Adipocyte (in vitro differentiated cells): Measurements from ENCODE around the gene KCNQ1.

ENCODE experiments used
- DNase-seq: peaks from one replicate; pipeline ENCODE4 v3.0.0-alpha.2; 2015; ENCODE audit warnings: low read depth
- H3K27me3 ChIP-seq: replicated peaks from 2 replicates; pipeline ENCODE4 v1.7.0; 2013; ENCODE audit warnings: mild to moderate bottlenecking, low read length, moderate library complexity; ENCODE audit not compliant: control insufficient read depth, insufficient read depth
- H3K36me3 ChIP-seq: 2 replicates; pipeline ENCODE4 v1.7.0; 2013; ENCODE audit warnings: low read length, mild to moderate bottlenecking, moderate library complexity; ENCODE audit not compliant: control insufficient read depth, insufficient read depth, severe bottlenecking
- H3K4me1 ChIP-seq: 2 replicates; pipeline ENCODE4 v1.7.0; 2013; ENCODE audit warnings: mild to moderate bottlenecking, low read length, moderate library complexity; ENCODE audit not compliant: control insufficient read depth, insufficient read depth
- H3K4me3 ChIP-seq: 2 replicates; pipeline ENCODE4 v1.7.0; 2013; ENCODE audit warnings: mild to moderate bottlenecking, low read length, moderate library complexity
- H3K9ac ChIP-seq: 2 replicates; pipeline ENCODE4 v1.7.0; 2013; ENCODE audit warnings: mild to moderate bottlenecking, low read length, moderate library complexity
- H3K9me3 ChIP-seq: 2 replicates; pipeline ENCODE4 v1.7.0; 2013; ENCODE audit warnings: mild to moderate bottlenecking, low read length, moderate library complexity; ENCODE audit not compliant: control insufficient read depth

Gene KCNQ1

GRCh38 chr11:2685051-2685450 is 240.2 kb downstream of the KCNQ1 start:
- Histone ChIP-seq H3K36me3 (peaks cover 22% of the 10 kb centered on the region), H3K27me3 (no peaks in the 10 kb centered on the region), H3K4me3 (no peak overlapping the region), H3K9ac (no peak overlapping the region), H3K4me1 (no peaks in the 10 kb centered on the region), H3K9me3 (no peaks in the 10 kb centered on the region)
- DNase-seq = no peak

- no peak for DNase-seq
- no peak overlapping the region for H3K9ac ChIP-seq
- no peaks in the 10 kb centered on the region for H3K9me3 ChIP-seq
- H3K27me3 ChIP-seq = no peaks in the 10 kb centered on the region
- H3K4me3 ChIP-seq = no peak overlapping the region
- H3K4me1 ChIP-seq = no peaks in the 10 kb centered on the region
- peaks cover 22% of the 10 kb centered on the region for H3K36me3 ChIP-seq
These were observed 241.0 kb downstream of the KCNQ1 start for GRCh38 chr11:2685566-2686359.

GRCh38 chr11:2686360-2687222 is 241.8 kb downstream of the KCNQ1 start:
- DNase-seq = no peak
- H3K9me3 ChIP-seq = no peaks in the 10 kb centered on the region

GRCh38 chr11:2687223-2687530 is 242.4 kb downstream of the KCNQ1 start:
- H3K4me1 ChIP-seq = peaks cover 6% of the 10 kb centered on the region
- no peak overlapping the region for H3K9ac ChIP-seq
- DNase-seq = no peak
- no peaks in the 10 kb centered on the region for H3K27me3 ChIP-seq
- H3K9me3 ChIP-seq = no peaks in the 10 kb centered on the region
- peaks cover 22% of the 10 kb centered on the region for H3K36me3 ChIP-seq
- no peak overlapping the region for H3K4me3 ChIP-seq

More at GRCh38 chr11:2686360-2687222, 241.8 kb downstream of the KCNQ1 start:
- H3K36me3 ChIP-seq = peaks cover 22% of the 10 kb centered on the region
- no peak overlapping the region for H3K4me3 ChIP-seq
- no peak overlapping the region for H3K9ac ChIP-seq
- peaks cover 2% of the 10 kb centered on the region for H3K4me1 ChIP-seq
- no peaks in the 10 kb centered on the region for H3K27me3 ChIP-seq

GRCh38 chr11:2687782-2688191 is 243.0 kb downstream of the KCNQ1 start:
- H3K9ac ChIP-seq = no peak overlapping the region

GRCh38 chr11:2688381-2689231 is 243.8 kb downstream of the KCNQ1 start:
- Histone ChIP-seq H3K4me3 (no peak overlapping the region), H3K9me3 (no peaks in the 10 kb centered on the region), H3K4me1 (peaks cover 10% of the 10 kb centered on the region), H3K27me3 (no peaks in the 10 kb centered on the region), H3K9ac (no peak overlapping the region), H3K36me3 (peaks cover 22% of the 10 kb centered on the region)
- no peak for DNase-seq

More at GRCh38 chr11:2687782-2688191, 243.0 kb downstream of the KCNQ1 start:
- H3K27me3 ChIP-seq = no peaks in the 10 kb centered on the region
- no peaks in the 10 kb centered on the region for H3K9me3 ChIP-seq
- H3K36me3 ChIP-seq = peaks cover 22% of the 10 kb centered on the region
- H3K4me3 ChIP-seq = no peak overlapping the region
- no peak for DNase-seq
- peaks cover 6% of the 10 kb centered on the region for H3K4me1 ChIP-seq

GRCh38 chr11:2689651-2690575 is 245.1 kb downstream of the KCNQ1 start:
- Histone ChIP-seq H3K9me3 (no peaks in the 10 kb centered on the region), H3K27me3 (no peaks in the 10 kb centered on the region), H3K9ac (no peak overlapping the region), H3K36me3 (peaks cover 14% of the 10 kb centered on the region), H3K4me3 (no peak overlapping the region), H3K4me1 (peaks cover 21% of the 10 kb centered on the region)
- no peak for DNase-seq

GRCh38 chr11:2690596-2691354 is 246.0 kb downstream of the KCNQ1 start:
- H3K27me3 ChIP-seq = no peaks in the 10 kb centered on the region
- H3K4me3 ChIP-seq = no peak overlapping the region
- H3K9ac ChIP-seq = no peak overlapping the region
- DNase-seq = no peak
- H3K36me3 ChIP-seq = peaks cover 10% of the 10 kb centered on the region
- H3K9me3 ChIP-seq = no peaks in the 10 kb centered on the region
- H3K4me1 ChIP-seq = peaks cover 29% of the 10 kb centered on the region

GRCh38 chr11:2691355-2691761 is 246.6 kb downstream of the KCNQ1 start:
- H3K9ac ChIP-seq = no peak overlapping the region
- no peak for DNase-seq
- no peaks in the 10 kb centered on the region for H3K27me3 ChIP-seq
- no peak overlapping the region for H3K4me3 ChIP-seq
- H3K9me3 ChIP-seq = no peaks in the 10 kb centered on the region
- H3K36me3 ChIP-seq = peaks cover 10% of the 10 kb centered on the region
- H3K4me1 ChIP-seq = peaks cover 34% of the 10 kb centered on the region
